NCI-H1105 (cell line): Measurements from ENCODE around the gene FAM9C.
"Not testable (repeated sequence)": the region's sequence is repeated elsewhere in the genome, so short reads cannot be mapped to it uniquely, and the experiment has no call there.

Source experiments
- DNase-seq: peaks from one replicate; lab custom pipeline; 2025; lab: John Stamatoyannopoulos, UW

Gene FAM9C

GRCh38 chrX:13044441-13044840 is at the start of gene FAM9C:
TSS of gene FAM9C (minus strand) at chrX:13044620. CDS start at chrX:13043789, 831 bp downstream.
- no peak for DNase-seq

GRCh38 chrX:13093529-13094140 is 49.2 kb upstream of the FAM9C start:
- no peak for DNase-seq

- no peak for DNase-seq
Measured at GRCh38 chrX:13092455-13092941, 48.1 kb upstream of the FAM9C start.

GRCh38 chrX:13091111-13091765 is 46.8 kb upstream of the FAM9C start:
- no peak for DNase-seq

GRCh38 chrX:13090339-13091110 is 46.1 kb upstream of the FAM9C start:
- DNase-seq = no peak

GRCh38 chrX:13090027-13090338 is 45.6 kb upstream of the FAM9C start:
- DNase-seq = no peak

- no peak for DNase-seq
Measured at GRCh38 chrX:13088156-13088487, 43.7 kb upstream of the FAM9C start.

- no peak for DNase-seq
Measured at GRCh38 chrX:13087322-13088155, 43.1 kb upstream of the FAM9C start.

GRCh38 chrX:13086793-13087321 is 42.4 kb upstream of the FAM9C start:
- DNase-seq = not testable (repeated sequence)

GRCh38 chrX:13086076-13086475 is 41.7 kb upstream of the FAM9C start:
- no peak for DNase-seq

- DNase-seq = no peak
Measured at GRCh38 chrX:13085526-13085925, 41.1 kb upstream of the FAM9C start.

GRCh38 chrX:13084611-13085010 is 40.2 kb upstream of the FAM9C start:
- no peak for DNase-seq

GRCh38 chrX:13083755-13084326 is 39.4 kb upstream of the FAM9C start:
- DNase-seq = not testable (repeated sequence)

GRCh38 chrX:13082206-13083065 is 38.0 kb upstream of the FAM9C start:
- no peak for DNase-seq

- DNase-seq = no peak
Measured at GRCh38 chrX:13081395-13082205, 37.2 kb upstream of the FAM9C start.

GRCh38 chrX:13080128-13080795 is 35.8 kb upstream of the FAM9C start:
- no peak for DNase-seq

GRCh38 chrX:13078739-13079444 is 34.5 kb upstream of the FAM9C start:
- DNase-seq = no peak

GRCh38 chrX:13077168-13077567 is 32.7 kb upstream of the FAM9C start:
- DNase-seq = no peak
